NT2/D1 (cell line): ENCODE results near the gene KIFC3.
"Not testable (repeated sequence)": the region's sequence is repeated elsewhere in the genome, so short reads cannot be mapped to it uniquely, and the experiment has no call there.

ENCODE experiments used
- SUZ12 ChIP-seq: IDR thresholded peaks from 2 replicates; pipeline ENCODE4 v1.6.1; 2011; ENCODE audit not compliant: insufficient read length, insufficient read depth; ENCODE audit errors: extremely low read depth
- YY1 ChIP-seq: IDR thresholded peaks from 2 replicates; pipeline ENCODE4 v1.6.1; 2011; ENCODE audit not compliant: insufficient read length, insufficient read depth
- ZNF274 ChIP-seq: IDR thresholded peaks from 2 replicates; pipeline ENCODE4 v1.6.1; 2011; ENCODE audit warnings: mild to moderate bottlenecking, low read depth, low read length

- not testable (repeated sequence) for TF ChIP-seq SUZ12, ZNF274, YY1
Measured at GRCh38 chr16:57811340-57811739, 9.0 kb upstream of the KIFC3 start.
